SK-N-SH (cell line): ENCODE data around the gene SMIM14.

ENCODE experiments used
- CTCF ChIP-seq: fragments of 200-600 bp; sonication (generic); IDR thresholded peaks from 2 replicates; pipeline ENCODE4 v1.6.1; 2017; ENCODE audit warnings: antibody characterized with exemption, mild to moderate bottlenecking, moderate library complexity
- EP300 ChIP-seq, 2 experiments: IDR thresholded peaks; 2 replicates each; pipeline versions ENCODE4 v1.4.0 to v1.6.1; 2012; ENCODE audit warnings: borderline replicate concordance in 1 of 2, low read depth in 1 of 2, low read length in 1 of 2
- EZH2phosphoT487 ChIP-seq: fragments of 200-600 bp; sonication (generic); IDR thresholded peaks from 2 replicates; pipeline ENCODE4 v1.6.1; 2017; ENCODE audit warnings: low read depth, mixed run types, mild to moderate bottlenecking, antibody characterized with exemption, moderate library complexity, borderline replicate concordance
- FOSL2 ChIP-seq: IDR thresholded peaks from 2 replicates; pipeline ENCODE4 v1.4.0; 2012; ENCODE audit warnings: low read depth, mild to moderate bottlenecking, moderate library complexity, borderline replicate concordance
- FOXM1 ChIP-seq: IDR thresholded peaks from 2 replicates; pipeline ENCODE4 v1.4.0; 2012; ENCODE audit warnings: low read depth, mild to moderate bottlenecking

- no peak for TF ChIP-seq CTCF
- no peak for TF ChIP-seq EP300 (IDR thresholded peaks at IDR 0.05; ENCODE audit: borderline replicate concordance in 1 of 2, low read depth in 1 of 2, low read length in 1 of 2)
- TF ChIP-seq EZH2phosphoT487, result no peak
- TF ChIP-seq FOSL2, result peak; percentile 23; the same call in 1 of the 2 replicates
- TF ChIP-seq FOXM1, result no peak
Observed at GRCh38 chr4:39664828-39665731, 26.4 kb upstream of the SMIM14 start.
